HepG2 (cell line): ENCODE results near the gene JTB. TPM values are rescaled to one million over a fixed set of nuclear protein-coding genes. Genes with fewer than 3 reads are reported as not detected.

Experiments
- DNMT3B ChIP-seq: conservative IDR thresholded peaks from 2 replicates; pipeline ENCODE4 v1.6.1; 2016; ENCODE audit warnings: missing biosample characterization, control low read depth
- KAT2B ChIP-seq: fragments of 150-350 bp; IDR thresholded peaks from 2 replicates; pipeline ENCODE4 v1.6.1; 2014; ENCODE audit warnings: low read depth, low read length, borderline replicate concordance
- NFE2L2 ChIP-seq: fragments of 150-350 bp; IDR thresholded peaks from 2 replicates; pipeline ENCODE4 v1.6.1; 2014; ENCODE audit warnings: low read length
- NFIC ChIP-seq: IDR thresholded peaks from 2 replicates; pipeline ENCODE4 v1.6.1; 2012; ENCODE audit warnings: mild to moderate bottlenecking, low read length, inconsistent platforms
- RFX3 ChIP-seq: IDR thresholded peaks from 2 replicates; pipeline ENCODE4 v1.6.1; 2016; ENCODE audit warnings: missing biosample characterization, missing genetic modification reagents
- SMARCE1 ChIP-seq: fragments of 450-650 bp; IDR thresholded peaks from 2 replicates; pipeline ENCODE4 v1.6.1; 2017; ENCODE audit warnings: borderline replicate concordance
- SUZ12 ChIP-seq: fragments of 150-350 bp; IDR thresholded peaks from 2 replicates; pipeline ENCODE4 v1.6.1; 2014; ENCODE audit warnings: low read depth, low read length
- THAP8 ChIP-seq: sonication (generic); formaldehyde crosslinking; IDR thresholded peaks from 2 replicates; pipeline ENCODE4 v1.5.1; 2020; ENCODE audit warnings: missing genetic modification reagents, mild to moderate bottlenecking, borderline replicate concordance
- ZNF546 ChIP-seq: sonication (generic); formaldehyde crosslinking; conservative IDR thresholded peaks from 2 replicates; pipeline ENCODE4 v1.8.1; 2023; ENCODE audit warnings: mild to moderate bottlenecking, missing genetic modification reagents
- polyA plus RNA-seq, 8 experiments: library from polyadenylated mRNA; depleted of rRNA in 3 of 8; stranded (reverse) in 7 of 8; unstranded in 1 of 8; fragments of >200 nt; fragmentation: Illumina TruSeq in 4 of 8; extraction: Trizol in 4 of 8; gene quantifications; 2 replicates each; pipeline versions ENCODE4 v1.2.1 to v1.2.3, GENCODE V29; 2011 to 2016; ENCODE audit warnings: low read depth in 4 of 8, missing spikeins in 1 of 8, mixed read lengths in 1 of 8; ENCODE audit not compliant: insufficient read depth in 1 of 8
- total RNA-seq, 5 experiments: library from RNA; depleted of rRNA; stranded (reverse); fragments of >200 nt; fragmentation: Illumina TruSeq; extraction: Trizol; gene quantifications; 2 replicates each; pipeline ENCODE4 v1.2.3, GENCODE V29; 2016; ENCODE audit warnings: low read depth in 1 of 5
- TF ChIP-seq, protein P1 (sequence below): sonication (generic); formaldehyde crosslinking; IDR thresholded peaks from 2 replicates; pipeline ENCODE4 v1.8.0; 2022; ENCODE audit warnings: missing genetic modification reagents, mild to moderate bottlenecking, moderate library complexity, borderline replicate concordance
- TF ChIP-seq, protein P2 (sequence below): fragments of 450-650 bp; IDR thresholded peaks from 2 replicates; pipeline ENCODE4 v1.6.1; 2017; ENCODE audit warnings: mild to moderate bottlenecking
- TF ChIP-seq, protein P3 (sequence below), 2 experiments: fragments of 450-650 bp in 1 of 2; sonication (generic) in 1 of 2; formaldehyde crosslinking in 1 of 2; IDR thresholded peaks; 2 replicates each; pipeline versions ENCODE4 v1.6.1 to v1.8.0; 2016 to 2022; ENCODE audit warnings: antibody characterized with exemption in 1 of 2, mild to moderate bottlenecking in 1 of 2, missing genetic modification reagents in 1 of 2

Gene JTB
- total and polyA plus RNA-seq, 2 of the 13 experiments (the other 11 are each of a cell fraction or from before 2014, with no cell fraction given): 96.7 to 99.2 TPM

- TF ChIP-seq THAP8: no peak
- TF ChIP-seq, protein P1, sequence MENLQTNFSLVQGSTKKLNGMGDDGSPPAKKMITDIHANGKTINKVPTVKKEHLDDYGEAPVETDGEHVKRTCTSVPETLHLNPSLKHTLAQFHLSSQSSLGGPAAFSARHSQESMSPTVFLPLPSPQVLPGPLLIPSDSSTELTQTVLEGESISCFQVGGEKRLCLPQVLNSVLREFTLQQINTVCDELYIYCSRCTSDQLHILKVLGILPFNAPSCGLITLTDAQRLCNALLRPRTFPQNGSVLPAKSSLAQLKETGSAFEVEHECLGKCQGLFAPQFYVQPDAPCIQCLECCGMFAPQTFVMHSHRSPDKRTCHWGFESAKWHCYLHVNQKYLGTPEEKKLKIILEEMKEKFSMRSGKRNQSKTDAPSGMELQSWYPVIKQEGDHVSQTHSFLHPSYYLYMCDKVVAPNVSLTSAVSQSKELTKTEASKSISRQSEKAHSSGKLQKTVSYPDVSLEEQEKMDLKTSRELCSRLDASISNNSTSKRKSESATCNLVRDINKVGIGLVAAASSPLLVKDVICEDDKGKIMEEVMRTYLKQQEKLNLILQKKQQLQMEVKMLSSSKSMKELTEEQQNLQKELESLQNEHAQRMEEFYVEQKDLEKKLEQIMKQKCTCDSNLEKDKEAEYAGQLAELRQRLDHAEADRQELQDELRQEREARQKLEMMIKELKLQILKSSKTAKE (CRISPR knock-in tag): no peak
- TF ChIP-seq NFIC: no peak
- no peak for TF ChIP-seq NFE2L2
- TF ChIP-seq, protein P2, sequence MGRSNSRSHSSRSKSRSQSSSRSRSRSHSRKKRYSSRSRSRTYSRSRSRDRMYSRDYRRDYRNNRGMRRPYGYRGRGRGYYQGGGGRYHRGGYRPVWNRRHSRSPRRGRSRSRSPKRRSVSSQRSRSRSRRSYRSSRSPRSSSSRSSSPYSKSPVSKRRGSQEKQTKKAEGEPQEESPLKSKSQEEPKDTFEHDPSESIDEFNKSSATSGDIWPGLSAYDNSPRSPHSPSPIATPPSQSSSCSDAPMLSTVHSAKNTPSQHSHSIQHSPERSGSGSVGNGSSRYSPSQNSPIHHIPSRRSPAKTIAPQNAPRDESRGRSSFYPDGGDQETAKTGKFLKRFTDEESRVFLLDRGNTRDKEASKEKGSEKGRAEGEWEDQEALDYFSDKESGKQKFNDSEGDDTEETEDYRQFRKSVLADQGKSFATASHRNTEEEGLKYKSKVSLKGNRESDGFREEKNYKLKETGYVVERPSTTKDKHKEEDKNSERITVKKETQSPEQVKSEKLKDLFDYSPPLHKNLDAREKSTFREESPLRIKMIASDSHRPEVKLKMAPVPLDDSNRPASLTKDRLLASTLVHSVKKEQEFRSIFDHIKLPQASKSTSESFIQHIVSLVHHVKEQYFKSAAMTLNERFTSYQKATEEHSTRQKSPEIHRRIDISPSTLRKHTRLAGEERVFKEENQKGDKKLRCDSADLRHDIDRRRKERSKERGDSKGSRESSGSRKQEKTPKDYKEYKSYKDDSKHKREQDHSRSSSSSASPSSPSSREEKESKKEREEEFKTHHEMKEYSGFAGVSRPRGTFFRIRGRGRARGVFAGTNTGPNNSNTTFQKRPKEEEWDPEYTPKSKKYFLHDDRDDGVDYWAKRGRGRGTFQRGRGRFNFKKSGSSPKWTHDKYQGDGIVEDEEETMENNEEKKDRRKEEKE: no peak
- TF ChIP-seq, protein P3, sequence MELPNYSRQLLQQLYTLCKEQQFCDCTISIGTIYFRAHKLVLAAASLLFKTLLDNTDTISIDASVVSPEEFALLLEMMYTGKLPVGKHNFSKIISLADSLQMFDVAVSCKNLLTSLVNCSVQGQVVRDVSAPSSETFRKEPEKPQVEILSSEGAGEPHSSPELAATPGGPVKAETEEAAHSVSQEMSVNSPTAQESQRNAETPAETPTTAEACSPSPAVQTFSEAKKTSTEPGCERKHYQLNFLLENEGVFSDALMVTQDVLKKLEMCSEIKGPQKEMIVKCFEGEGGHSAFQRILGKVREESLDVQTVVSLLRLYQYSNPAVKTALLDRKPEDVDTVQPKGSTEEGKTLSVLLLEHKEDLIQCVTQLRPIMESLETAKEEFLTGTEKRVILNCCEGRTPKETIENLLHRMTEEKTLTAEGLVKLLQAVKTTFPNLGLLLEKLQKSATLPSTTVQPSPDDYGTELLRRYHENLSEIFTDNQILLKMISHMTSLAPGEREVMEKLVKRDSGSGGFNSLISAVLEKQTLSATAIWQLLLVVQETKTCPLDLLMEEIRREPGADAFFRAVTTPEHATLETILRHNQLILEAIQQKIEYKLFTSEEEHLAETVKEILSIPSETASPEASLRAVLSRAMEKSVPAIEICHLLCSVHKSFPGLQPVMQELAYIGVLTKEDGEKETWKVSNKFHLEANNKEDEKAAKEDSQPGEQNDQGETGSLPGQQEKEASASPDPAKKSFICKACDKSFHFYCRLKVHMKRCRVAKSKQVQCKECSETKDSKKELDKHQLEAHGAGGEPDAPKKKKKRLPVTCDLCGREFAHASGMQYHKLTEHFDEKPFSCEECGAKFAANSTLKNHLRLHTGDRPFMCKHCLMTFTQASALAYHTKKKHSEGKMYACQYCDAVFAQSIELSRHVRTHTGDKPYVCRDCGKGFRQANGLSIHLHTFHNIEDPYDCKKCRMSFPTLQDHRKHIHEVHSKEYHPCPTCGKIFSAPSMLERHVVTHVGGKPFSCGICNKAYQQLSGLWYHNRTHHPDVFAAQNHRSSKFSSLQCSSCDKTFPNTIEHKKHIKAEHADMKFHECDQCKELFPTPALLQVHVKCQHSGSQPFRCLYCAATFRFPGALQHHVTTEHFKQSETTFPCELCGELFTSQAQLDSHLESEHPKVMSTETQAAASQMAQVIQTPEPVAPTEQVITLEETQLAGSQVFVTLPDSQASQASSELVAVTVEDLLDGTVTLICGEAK (IDR thresholded peaks at IDR 0.05): peak; percentile 39; the same call in 1 of the 2 replicates
- TF ChIP-seq, protein P3 (CRISPR knock-in tag; IDR thresholded peaks at IDR 0.05): no peak
- TF ChIP-seq KAT2B: no peak
- no peak for TF ChIP-seq SUZ12
- TF ChIP-seq DNMT3B (CRISPR knock-in tag): peak; percentile 80; the same call in 1 of the 2 replicates
- no peak; the same call in 1 of the 2 replicates for TF ChIP-seq ZNF546 (CRISPR knock-in tag)
- peak; percentile 14; the same call in 1 of the 2 replicates for TF ChIP-seq RFX3 (CRISPR knock-in tag)
- no peak for TF ChIP-seq SMARCE1
These were observed 13.1 kb upstream of the JTB start, which contains the start of gene RPS27 (continued) for GRCh38 chr1:153990468-153991150.
